Spleen (tissue), 7 donors: ENCODE data around the gene E2F8.

Source experiments
- CTCF ChIP-seq, 11 experiments: fragments of 200-600 bp in 7 of 11; fragments of 450-650 bp in 4 of 11; sonication (generic) in 4 of 11; IDR thresholded peaks in 8 of 11; conservative IDR thresholded peaks in 3 of 11; 1 replicate in 7 of 11; 2 replicates in 4 of 11; pipeline versions ENCODE4 v1.4.0 to v1.8.0; 2016 to 2021; ENCODE audit warnings: antibody characterized with exemption in 11 of 11, inconsistent platforms in 4 of 11, mild to moderate bottlenecking in 1 of 11
- POLR2A ChIP-seq, 3 donors: fragments of 450-650 bp; IDR thresholded peaks; one replicate each; pipeline ENCODE4 v1.5.1; 2017; ENCODE audit warnings: antibody characterized with exemption in 3 of 3, mild to moderate bottlenecking in 1 of 3
- POLR2AphosphoS5 ChIP-seq, 3 donors: sonication (generic); formaldehyde crosslinking; IDR thresholded peaks; one replicate each; pipeline ENCODE4 v1.5.1; 2017; ENCODE audit warnings: antibody characterized with exemption in 3 of 3
- donor health status: DM: no; HTN: no; CAD: no; lungs with moderate emphysema.
- donor health status: DM: no; HTN: no; CAD: no.
- donor health status: DM: no; HTN: no; CAD: no.

- TF ChIP-seq POLR2A (IDR thresholded peaks at IDR 0.05) (no peak), CTCF (IDR thresholded peaks at IDR 0.05 in 8 of 11, conservative IDR thresholded peaks at IDR 0.05 in 3 of 11) (peak; percentile 63 to 94 (median 87)), POLR2AphosphoS5 (IDR thresholded peaks at IDR 0.05) (no peak)
Measured at GRCh38 chr11:19259487-19260345, 19.0 kb upstream of the E2F8 start.
